Progenitor cell of endocrine pancreas (in vitro differentiated cells): ENCODE measurements around the gene PSMA7. TPM values are rescaled to one million over a fixed set of nuclear protein-coding genes. Genes with fewer than 3 reads are reported as not detected.

Experiments
- DNase-seq: peaks from one replicate; pipeline ENCODE4 v3.0.0; 2021; ENCODE audit warnings: low spot score; ENCODE audit not compliant: unreplicated experiment
- H3K27ac Mint-ChIP-seq: 2 replicates; pipeline ENCODE4 v1.8.0; 2021; ENCODE audit warnings: mild to moderate bottlenecking, moderate library complexity, mixed read lengths
- H3K27me3 Mint-ChIP-seq: 2 replicates; pipeline ENCODE4 v1.8.0; 2021; ENCODE audit warnings: mixed read lengths
- H3K36me3 Mint-ChIP-seq: 2 replicates; pipeline ENCODE4 v1.8.0; 2022; ENCODE audit warnings: mixed read lengths; ENCODE audit not compliant: insufficient read depth
- H3K4me1 Mint-ChIP-seq: 2 replicates; pipeline ENCODE4 v1.8.0; 2021; ENCODE audit warnings: low read depth, mixed read lengths
- H3K4me3 Mint-ChIP-seq: 2 replicates; pipeline ENCODE4 v1.8.0; 2021; ENCODE audit warnings: low read depth, mild to moderate bottlenecking, moderate library complexity, mixed read lengths
- H3K9me3 Mint-ChIP-seq: 2 replicates; pipeline ENCODE4 v1.8.0; 2021; ENCODE audit warnings: low read depth, mixed read lengths
- CTCF ChIP-seq: fragments of 200-600 bp; sonication (generic); IDR thresholded peaks from one replicate; pipeline ENCODE4 v1.5.0; 2021; ENCODE audit warnings: antibody characterized with exemption, mild to moderate bottlenecking; ENCODE audit not compliant: unreplicated experiment
- total RNA-seq: library from RNA; stranded (reverse); gene quantifications from 2 replicates; pipeline ENCODE4 v1.2.1, GENCODE V29; 2021

The PSMA7 gene
- total RNA-seq, 1 donor from 2014 or later, result 221 TPM

- H3K36me3 Mint-ChIP-seq, result peaks cover 9% of the 10 kb centered on the region
Observed at GRCh38 chr20:62164879-62165761, 21.9 kb upstream of the PSMA7 start.

GRCh38 chr20:62163986-62164762 lies 21.0 kb upstream of the PSMA7 start:
- Mint-ChIP-seq H3K4me1 (no peaks in the 10 kb centered on the region), H3K36me3 (peaks cover 9% of the 10 kb centered on the region), H3K9me3 (no peaks in the 10 kb centered on the region), H3K27ac (no peak overlapping the region), H3K4me3 (no peak overlapping the region), H3K27me3 (no peaks in the 10 kb centered on the region)
- DNase-seq, result no peak
- TF ChIP-seq CTCF, result no peak

More at GRCh38 chr20:62164879-62165761, 21.9 kb upstream of the PSMA7 start:
- TF ChIP-seq CTCF, result no peak
- H3K27ac Mint-ChIP-seq, result no peak overlapping the region
- no peaks in the 10 kb centered on the region for H3K9me3 Mint-ChIP-seq
- H3K4me3 Mint-ChIP-seq, result no peak overlapping the region
- no peak for DNase-seq
- H3K27me3 Mint-ChIP-seq, result no peaks in the 10 kb centered on the region
- no peaks in the 10 kb centered on the region for H3K4me1 Mint-ChIP-seq

GRCh38 chr20:62163485-62163865 lies 20.3 kb upstream of the PSMA7 start:
- H3K27me3 Mint-ChIP-seq, result no peaks in the 10 kb centered on the region
- H3K4me3 Mint-ChIP-seq, result no peak overlapping the region
- no peaks in the 10 kb centered on the region for H3K4me1 Mint-ChIP-seq
- H3K9me3 Mint-ChIP-seq, result no peaks in the 10 kb centered on the region
- H3K27ac Mint-ChIP-seq, result no peak overlapping the region
- peaks cover 9% of the 10 kb centered on the region for H3K36me3 Mint-ChIP-seq
- no peak for TF ChIP-seq CTCF
- no peak for DNase-seq

GRCh38 chr20:62162765-62163484 lies 19.7 kb upstream of the PSMA7 start:
- Mint-ChIP-seq H3K36me3 (peaks cover 6% of the 10 kb centered on the region), H3K4me1 (no peaks in the 10 kb centered on the region), H3K9me3 (no peaks in the 10 kb centered on the region), H3K27me3 (no peaks in the 10 kb centered on the region), H3K4me3 (no peak overlapping the region), H3K27ac (no peak overlapping the region)
- no peak for DNase-seq
- TF ChIP-seq CTCF, result no peak

- Mint-ChIP-seq H3K36me3 (peaks cover 6% of the 10 kb centered on the region), H3K27me3 (no peaks in the 10 kb centered on the region), H3K9me3 (no peaks in the 10 kb centered on the region), H3K27ac (no peak overlapping the region), H3K4me1 (peaks cover 6% of the 10 kb centered on the region), H3K4me3 (no peak overlapping the region)
- TF ChIP-seq CTCF, result no peak
- DNase-seq, result no peak
Observed at GRCh38 chr20:62161347-62161746, 18.2 kb upstream of the PSMA7 start.
